Hepatocyte (in vitro differentiated cells): ENCODE measurements around the gene TMEM201. TPM values are rescaled to one million over a fixed set of nuclear protein-coding genes. Genes with fewer than 3 reads are reported as not detected.

Experiments used
- DNase-seq: peaks from one replicate; pipeline ENCODE4 v3.0.0-alpha.2; 2016; ENCODE audit warnings: low spot score
- H2AFZ ChIP-seq: fragments of 200-600 bp; sonication (generic); 2 replicates; pipeline ENCODE4 v1.6.0; 2016; ENCODE audit warnings: antibody characterized with exemption, mild to moderate bottlenecking
- H3K27ac ChIP-seq: fragments of 200-600 bp; sonication (generic); 2 replicates; pipeline ENCODE4 v1.5.1; 2016; ENCODE audit warnings: mild to moderate bottlenecking
- H3K27me3 ChIP-seq: fragments of 200-600 bp; sonication (generic); 2 replicates; pipeline ENCODE4 v1.6.1; 2016
- H3K36me3 ChIP-seq: fragments of 200-600 bp; sonication (generic); replicated peaks from 2 replicates; pipeline ENCODE4 v1.5.1; 2016; ENCODE audit warnings: low read depth; ENCODE audit not compliant: insufficient read depth
- H3K4me1 ChIP-seq: fragments of 200-600 bp; sonication (generic); 2 replicates; pipeline ENCODE4 v1.5.1; 2016; ENCODE audit warnings: mild to moderate bottlenecking, moderate library complexity; ENCODE audit not compliant: insufficient read depth
- H3K4me2 ChIP-seq: fragments of 200-600 bp; sonication (generic); 2 replicates; pipeline ENCODE4 v1.6.0; 2016
- H3K4me3 ChIP-seq: fragments of 200-600 bp; sonication (generic); 2 replicates; pipeline ENCODE4 v1.5.1; 2016; ENCODE audit warnings: mild to moderate bottlenecking
- H3K79me2 ChIP-seq: fragments of 200-600 bp; sonication (generic); 2 replicates; pipeline ENCODE4 v1.6.0; 2017; ENCODE audit warnings: mild to moderate bottlenecking
- H3K9me2 ChIP-seq: fragments of 200-600 bp; sonication (generic); replicated peaks from 2 replicates; pipeline ENCODE4 v1.6.0; 2017; ENCODE audit warnings: mild to moderate bottlenecking; ENCODE audit not compliant: insufficient read depth
- H3K9me3 ChIP-seq: fragments of 200-600 bp; sonication (generic); 2 replicates; pipeline ENCODE4 v1.5.1; 2016; ENCODE audit warnings: low read depth, mild to moderate bottlenecking
- H4K20me1 ChIP-seq: fragments of 200-600 bp; sonication (generic); 2 replicates; pipeline ENCODE4 v1.6.0; 2016; ENCODE audit warnings: mild to moderate bottlenecking; ENCODE audit not compliant: insufficient read depth, poor library complexity, severe bottlenecking
- EZH2 ChIP-seq: fragments of 200-600 bp; sonication (generic); IDR thresholded peaks from 2 replicates; pipeline ENCODE4 v1.6.1; 2016; ENCODE audit warnings: antibody characterized with exemption, mild to moderate bottlenecking, borderline replicate concordance
- EZH2phosphoT487 ChIP-seq: fragments of 200-600 bp; sonication (generic); IDR thresholded peaks from one replicate; pipeline ENCODE4 v1.6.1; 2018; ENCODE audit warnings: antibody characterized with exemption, mild to moderate bottlenecking, low read depth, moderate library complexity; ENCODE audit not compliant: unreplicated experiment, severe bottlenecking
- WGBS: methylation state at CpG from one replicate; pipeline ENCODE4 v1.1.6; 2016; ENCODE audit warnings: low lambda C conversion rate; ENCODE audit errors: missing lambda C conversion rate; 5-methylcytosine and 5-hydroxymethylcytosine counted together
- polyA plus RNA-seq: library from polyadenylated mRNA; unstranded; fragments of >200 nt; fragmentation: Nextera tagmentation; extraction: Ambion mirVana; gene quantifications from 2 replicates; pipeline ENCODE4 v1.2.1, GENCODE V29; 2016
- total RNA-seq: library from RNA; depleted of rRNA; stranded (reverse); fragments of >200 nt; gene quantifications from 2 replicates; pipeline ENCODE4 v1.2.3, GENCODE V29; 2014
- TF ChIP-seq, protein P1 (sequence below): fragments of 200-600 bp; sonication (generic); IDR thresholded peaks from 2 replicates; pipeline ENCODE4 v1.5.1; 2016; ENCODE audit warnings: antibody characterized with exemption, mild to moderate bottlenecking; ENCODE audit not compliant: poor library complexity

Gene TMEM201
- total and polyA plus RNA-seq, 2 experiments from 2014 or later, result 3.7 to 11.2 TPM

DNA sequence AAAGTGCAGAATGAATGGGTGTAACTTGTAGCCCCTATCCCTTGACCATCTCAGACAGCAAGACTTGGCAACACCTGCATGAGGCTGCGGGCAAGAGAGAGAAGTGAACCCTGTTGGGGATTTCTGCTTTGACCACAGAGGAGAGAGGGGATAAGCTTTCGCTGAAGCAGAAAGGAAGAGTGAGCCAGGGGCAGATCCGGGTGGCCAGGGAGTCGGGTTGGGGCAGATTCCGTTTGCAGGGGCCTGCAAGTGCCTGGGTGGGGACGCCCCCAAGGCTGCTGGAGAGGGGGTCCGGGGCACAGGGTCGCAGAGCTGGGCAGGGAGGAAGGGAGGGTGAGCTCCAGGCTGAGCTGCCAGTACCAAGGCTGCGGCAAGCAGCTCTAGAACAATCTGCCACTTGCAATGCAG, 37.5 kb downstream of the TMEM201 start:
- no peaks in the 10 kb centered on the region for H3K9me3 ChIP-seq
- H2AFZ ChIP-seq, result no peak overlapping the region
- WGBS, result 82% methylated on average over 8 of the region's 9 CpGs
- H3K27me3 ChIP-seq, result no peaks in the 10 kb centered on the region
- H3K27ac ChIP-seq, result no peak overlapping the region
- no peak overlapping the region for H3K4me3 ChIP-seq
- no peaks in the 10 kb centered on the region for H4K20me1 ChIP-seq
- no peaks in the 10 kb centered on the region for H3K79me2 ChIP-seq
- no peaks in the 10 kb centered on the region for H3K9me2 ChIP-seq
- TF ChIP-seq EZH2, result no peak
- no peak for DNase-seq
- no peaks in the 10 kb centered on the region for H3K4me1 ChIP-seq
- H3K4me2 ChIP-seq, result no peak overlapping the region
- no peaks in the 10 kb centered on the region for H3K36me3 ChIP-seq

DNA sequence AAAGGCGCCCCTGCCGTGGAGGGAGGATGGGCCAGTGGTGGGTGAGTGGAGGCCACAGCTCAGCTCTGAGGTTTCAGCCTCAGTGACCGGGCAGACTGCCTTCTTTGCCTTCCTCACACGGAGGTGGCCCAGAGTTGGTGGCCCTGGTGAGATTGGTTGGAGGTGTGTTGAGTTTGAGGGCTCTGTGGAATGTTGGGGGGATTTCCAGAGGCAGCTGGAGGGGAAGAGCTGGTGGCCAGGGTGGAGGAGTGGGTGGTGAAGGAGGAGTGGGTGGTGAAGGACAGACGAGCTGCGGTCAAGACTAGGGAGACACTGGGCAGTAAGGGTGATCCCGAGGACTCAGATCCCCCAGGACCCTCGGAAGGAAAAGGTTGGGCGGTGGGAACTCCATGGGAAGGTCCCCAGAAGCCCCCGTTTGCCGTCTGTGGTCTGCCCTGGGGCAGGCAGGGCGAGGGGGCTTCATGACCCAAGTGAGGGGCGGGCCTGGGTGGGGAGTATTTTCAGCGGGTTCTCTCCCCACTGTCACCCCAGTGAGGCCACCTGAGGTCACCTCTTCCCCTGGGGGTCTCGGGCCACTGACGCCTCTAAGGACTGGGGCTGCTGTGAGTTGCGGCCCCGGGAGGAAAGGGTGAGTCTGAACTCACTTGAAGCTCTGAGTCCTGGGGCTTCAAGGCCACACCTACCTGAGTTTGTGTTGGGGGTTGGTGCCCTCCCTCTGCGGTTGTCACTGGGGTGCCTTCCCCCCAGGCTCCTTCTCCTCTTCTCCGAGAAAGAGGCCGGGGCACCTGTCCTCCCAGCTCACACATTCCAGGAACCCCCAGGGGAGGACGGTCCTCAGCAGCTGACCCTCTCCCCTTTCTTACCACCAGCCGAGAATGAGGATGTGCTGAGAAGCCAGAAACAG, 40.1 kb downstream of the TMEM201 start:
- H3K4me2 ChIP-seq, result no peak overlapping the region
- no peak overlapping the region for H3K27ac ChIP-seq
- no peak for DNase-seq

DNA sequence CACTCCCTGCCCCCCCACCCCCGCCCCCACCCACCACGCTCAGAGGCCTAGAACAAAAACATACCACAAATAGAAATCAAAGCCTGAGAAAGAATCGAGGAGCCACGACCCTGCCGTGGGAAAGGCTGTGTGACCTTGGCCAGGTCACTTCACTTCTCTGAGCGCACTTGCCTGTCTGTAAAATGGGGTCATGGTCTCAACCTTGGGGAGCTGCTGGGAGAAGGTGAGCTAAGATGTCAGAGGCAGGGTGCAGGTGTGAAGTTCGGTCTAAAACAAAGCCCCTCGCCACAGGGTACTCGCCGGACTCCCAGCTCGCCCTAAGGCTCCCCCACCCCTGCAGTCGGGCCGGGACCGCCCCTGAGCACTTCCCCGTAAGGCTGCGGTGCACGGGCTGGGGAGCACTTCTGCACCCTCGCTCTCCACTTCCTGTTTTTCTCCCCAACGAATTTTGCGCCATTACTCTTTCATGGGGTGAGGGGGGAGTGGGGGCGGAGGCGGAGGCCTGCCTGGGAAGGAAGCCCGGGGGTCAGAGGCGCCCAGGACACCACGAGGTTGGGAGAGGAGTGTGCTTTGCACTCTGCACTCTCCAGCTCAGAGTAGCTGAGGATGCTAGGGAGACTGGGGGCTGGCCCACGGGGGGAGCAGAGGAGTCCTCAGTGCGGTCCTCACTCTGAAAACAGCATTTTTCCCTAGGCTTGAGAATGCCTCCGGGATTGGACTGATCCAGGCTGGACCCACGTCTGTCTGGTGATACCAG, 40.9 kb downstream of the TMEM201 start:
- 82% methylated on average over 28 of the region's 29 CpGs for WGBS
- no peak for DNase-seq
- H3K4me1 ChIP-seq, result no peaks in the 10 kb centered on the region
- H3K4me3 ChIP-seq, result no peak overlapping the region
- no peaks in the 10 kb centered on the region for H3K9me3 ChIP-seq
- no peaks in the 10 kb centered on the region for H3K36me3 ChIP-seq
- no peak overlapping the region for H2AFZ ChIP-seq
- TF ChIP-seq EZH2phosphoT487, result no peak
- TF ChIP-seq, protein P1, sequence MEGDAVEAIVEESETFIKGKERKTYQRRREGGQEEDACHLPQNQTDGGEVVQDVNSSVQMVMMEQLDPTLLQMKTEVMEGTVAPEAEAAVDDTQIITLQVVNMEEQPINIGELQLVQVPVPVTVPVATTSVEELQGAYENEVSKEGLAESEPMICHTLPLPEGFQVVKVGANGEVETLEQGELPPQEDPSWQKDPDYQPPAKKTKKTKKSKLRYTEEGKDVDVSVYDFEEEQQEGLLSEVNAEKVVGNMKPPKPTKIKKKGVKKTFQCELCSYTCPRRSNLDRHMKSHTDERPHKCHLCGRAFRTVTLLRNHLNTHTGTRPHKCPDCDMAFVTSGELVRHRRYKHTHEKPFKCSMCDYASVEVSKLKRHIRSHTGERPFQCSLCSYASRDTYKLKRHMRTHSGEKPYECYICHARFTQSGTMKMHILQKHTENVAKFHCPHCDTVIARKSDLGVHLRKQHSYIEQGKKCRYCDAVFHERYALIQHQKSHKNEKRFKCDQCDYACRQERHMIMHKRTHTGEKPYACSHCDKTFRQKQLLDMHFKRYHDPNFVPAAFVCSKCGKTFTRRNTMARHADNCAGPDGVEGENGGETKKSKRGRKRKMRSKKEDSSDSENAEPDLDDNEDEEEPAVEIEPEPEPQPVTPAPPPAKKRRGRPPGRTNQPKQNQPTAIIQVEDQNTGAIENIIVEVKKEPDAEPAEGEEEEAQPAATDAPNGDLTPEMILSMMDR, result no peak
- no peak overlapping the region for H3K4me2 ChIP-seq
- no peaks in the 10 kb centered on the region for H4K20me1 ChIP-seq
- no peak overlapping the region for H3K27ac ChIP-seq
- no peaks in the 10 kb centered on the region for H3K79me2 ChIP-seq
- H3K27me3 ChIP-seq, result no peaks in the 10 kb centered on the region
- no peaks in the 10 kb centered on the region for H3K9me2 ChIP-seq

More for the DNA sequence above, 40.1 kb downstream of the TMEM201 start:
- Histone ChIP-seq H3K4me1 (no peaks in the 10 kb centered on the region), H3K9me2 (no peaks in the 10 kb centered on the region), H3K36me3 (no peaks in the 10 kb centered on the region), H2AFZ (no peak overlapping the region), H3K27me3 (no peaks in the 10 kb centered on the region), H3K4me3 (no peak overlapping the region), H4K20me1 (no peaks in the 10 kb centered on the region), H3K79me2 (no peaks in the 10 kb centered on the region), H3K9me3 (no peaks in the 10 kb centered on the region)
- WGBS, result 88% methylated on average over 19 of the region's 23 CpGs
- no peak for TF ChIP-seq EZH2
- TF ChIP-seq, protein P1, result no peak
- TF ChIP-seq EZH2phosphoT487, result no peak
